ENCODE measurements around the gene PID1. TPM values are rescaled to one million over a fixed set of nuclear protein-coding genes. Genes with fewer than 3 reads are reported as not detected.

Gene PID1
- polyA plus RNA-seq, 1 donor, result 12.4 TPM

GRCh38 chr2:229267080-229267479 is 4.0 kb downstream of the PID1 start:
- Histone ChIP-seq H3K4me1 (ENCODE audit: control insufficient read depth, insufficient read depth, low read length) (peaks cover 2% of the 10 kb centered on the region), H3K27me3 (ENCODE audit: control insufficient read depth, insufficient read depth, low read length) (no peaks in the 10 kb centered on the region), H3K9me3 (ENCODE audit: control insufficient read depth, low read depth, low read length) (peaks cover 3% of the 10 kb centered on the region), H3K4me3 (ENCODE audit: low read length) (no peak overlapping the region), H3K36me3 (ENCODE audit: control insufficient read depth, insufficient read depth, low read length) (peaks cover 1% of the 10 kb centered on the region), H3K27ac (ENCODE audit: low read length) (no peak overlapping the region)
- no CpG with 5 or more reads among the region's 1 CpG for WGBS (ENCODE audit: insufficient coverage, low lambda C conversion rate)
- DNase-seq, result no peak

- Histone ChIP-seq H3K36me3 (ENCODE audit: control insufficient read depth, insufficient read depth, low read length) (peaks cover 11% of the 10 kb centered on the region), H3K9me3 (ENCODE audit: control insufficient read depth, low read depth, low read length) (peaks cover 5% of the 10 kb centered on the region), H3K4me1 (ENCODE audit: control insufficient read depth, insufficient read depth, low read length) (no peaks in the 10 kb centered on the region), H3K4me3 (ENCODE audit: low read length) (no peak overlapping the region), H3K27me3 (ENCODE audit: control insufficient read depth, insufficient read depth, low read length) (no peaks in the 10 kb centered on the region), H3K27ac (ENCODE audit: low read length) (no peak overlapping the region)
- no peak for DNase-seq
- no CpG with 5 or more reads among the region's 4 CpGs for WGBS (ENCODE audit: insufficient coverage, low lambda C conversion rate)
These were observed 5.4 kb downstream of the PID1 start for GRCh38 chr2:229265727-229266126.

- DNase-seq, result no peak
- Histone ChIP-seq H3K9me3 (ENCODE audit: control insufficient read depth, low read depth, low read length) (peaks cover 6% of the 10 kb centered on the region), H3K27ac (ENCODE audit: low read length) (no peak overlapping the region), H3K4me1 (ENCODE audit: control insufficient read depth, insufficient read depth, low read length) (no peaks in the 10 kb centered on the region), H3K27me3 (ENCODE audit: control insufficient read depth, insufficient read depth, low read length) (no peaks in the 10 kb centered on the region), H3K36me3 (ENCODE audit: control insufficient read depth, insufficient read depth, low read length) (peaks cover 14% of the 10 kb centered on the region), H3K4me3 (ENCODE audit: low read length) (no peak overlapping the region)
- no CpG with 5 or more reads among the region's 1 CpG for WGBS (ENCODE audit: insufficient coverage, low lambda C conversion rate)
These were observed 9.5 kb downstream of the PID1 start for GRCh38 chr2:229261599-229261998.

GRCh38 chr2:229261076-229261475 is 10.0 kb downstream of the PID1 start:
- H3K4me1 ChIP-seq (ENCODE audit: control insufficient read depth, insufficient read depth, low read length), result no peaks in the 10 kb centered on the region
- peaks cover 6% of the 10 kb centered on the region for H3K9me3 ChIP-seq (ENCODE audit: control insufficient read depth, low read depth, low read length)
- H3K27ac ChIP-seq (ENCODE audit: low read length), result no peak overlapping the region
- DNase-seq, result no peak
- peaks cover 14% of the 10 kb centered on the region for H3K36me3 ChIP-seq (ENCODE audit: control insufficient read depth, insufficient read depth, low read length)
- H3K27me3 ChIP-seq (ENCODE audit: control insufficient read depth, insufficient read depth, low read length), result no peaks in the 10 kb centered on the region
- WGBS (ENCODE audit: insufficient coverage, low lambda C conversion rate), result no CpG with 5 or more reads among the region's 3 CpGs
- no peak overlapping the region for H3K4me3 ChIP-seq (ENCODE audit: low read length)

- Histone ChIP-seq H3K27ac (ENCODE audit: low read length) (no peak overlapping the region), H3K4me3 (ENCODE audit: low read length) (no peak overlapping the region)
- 57% methylated on average over 1 of the region's 2 CpGs for whole genome bisulfite sequencing (ENCODE audit: insufficient coverage, low lambda C conversion rate)
These were observed 13.1 kb downstream of the PID1 start for GRCh38 chr2:229257985-229258384.

GRCh38 chr2:229256376-229256775 is 14.7 kb downstream of the PID1 start:
- Histone ChIP-seq H3K4me3 (ENCODE audit: low read length) (no peak overlapping the region), H3K27me3 (ENCODE audit: control insufficient read depth, insufficient read depth, low read length) (no peaks in the 10 kb centered on the region), H3K4me1 (ENCODE audit: control insufficient read depth, insufficient read depth, low read length) (no peaks in the 10 kb centered on the region)

More at GRCh38 chr2:229257985-229258384, 13.1 kb downstream of the PID1 start:
- H3K27me3 ChIP-seq (ENCODE audit: control insufficient read depth, insufficient read depth, low read length), result no peaks in the 10 kb centered on the region
- no peak for DNase-seq
- no peaks in the 10 kb centered on the region for H3K4me1 ChIP-seq (ENCODE audit: control insufficient read depth, insufficient read depth, low read length)
- peaks cover 6% of the 10 kb centered on the region for H3K9me3 ChIP-seq (ENCODE audit: control insufficient read depth, low read depth, low read length)
- H3K36me3 ChIP-seq (ENCODE audit: control insufficient read depth, insufficient read depth, low read length), result peaks cover 17% of the 10 kb centered on the region

GRCh38 chr2:229254206-229254605 is 16.9 kb downstream of the PID1 start:
- Histone ChIP-seq H3K9me3 (ENCODE audit: control insufficient read depth, low read depth, low read length) (no peaks in the 10 kb centered on the region), H3K4me3 (ENCODE audit: low read length) (no peak overlapping the region), H3K27me3 (ENCODE audit: control insufficient read depth, insufficient read depth, low read length) (no peaks in the 10 kb centered on the region), H3K4me1 (ENCODE audit: control insufficient read depth, insufficient read depth, low read length) (no peaks in the 10 kb centered on the region), H3K36me3 (ENCODE audit: control insufficient read depth, insufficient read depth, low read length) (peaks cover 4% of the 10 kb centered on the region), H3K27ac (ENCODE audit: low read length) (no peak overlapping the region)
- DNase-seq, result no peak
- 58% methylated on average over 2 of the region's 4 CpGs for WGBS (ENCODE audit: insufficient coverage, low lambda C conversion rate)

More at GRCh38 chr2:229256376-229256775, 14.7 kb downstream of the PID1 start:
- H3K9me3 ChIP-seq (ENCODE audit: control insufficient read depth, low read depth, low read length), result peaks cover 6% of the 10 kb centered on the region
- no peak for DNase-seq
- H3K36me3 ChIP-seq (ENCODE audit: control insufficient read depth, insufficient read depth, low read length), result peaks cover 11% of the 10 kb centered on the region
- no peak overlapping the region for H3K27ac ChIP-seq (ENCODE audit: low read length)

GRCh38 chr2:229252996-229253395 is 18.1 kb downstream of the PID1 start:
- H3K9me3 ChIP-seq (ENCODE audit: control insufficient read depth, low read depth, low read length), result no peaks in the 10 kb centered on the region
- no peak for DNase-seq
- no peaks in the 10 kb centered on the region for H3K4me1 ChIP-seq (ENCODE audit: control insufficient read depth, insufficient read depth, low read length)
- no peak overlapping the region for H3K4me3 ChIP-seq (ENCODE audit: low read length)
- H3K27ac ChIP-seq (ENCODE audit: low read length), result no peak overlapping the region
- H3K27me3 ChIP-seq (ENCODE audit: control insufficient read depth, insufficient read depth, low read length), result no peaks in the 10 kb centered on the region
- peaks cover 4% of the 10 kb centered on the region for H3K36me3 ChIP-seq (ENCODE audit: control insufficient read depth, insufficient read depth, low read length)

- Histone ChIP-seq H3K36me3 (ENCODE audit: control insufficient read depth, insufficient read depth, low read length) (peaks cover 4% of the 10 kb centered on the region), H3K4me3 (ENCODE audit: low read length) (no peak overlapping the region), H3K27me3 (ENCODE audit: control insufficient read depth, insufficient read depth, low read length) (no peaks in the 10 kb centered on the region), H3K27ac (ENCODE audit: low read length) (no peak overlapping the region), H3K4me1 (ENCODE audit: control insufficient read depth, insufficient read depth, low read length) (no peaks in the 10 kb centered on the region), H3K9me3 (ENCODE audit: control insufficient read depth, low read depth, low read length) (no peaks in the 10 kb centered on the region)
- no CpG with 5 or more reads among the region's 1 CpG for WGBS (ENCODE audit: insufficient coverage, low lambda C conversion rate)
- DNase-seq, result no peak
These were observed 18.8 kb downstream of the PID1 start for GRCh38 chr2:229252280-229252679.

- Histone ChIP-seq H3K4me3 (ENCODE audit: low read length) (no peak overlapping the region), H3K9me3 (ENCODE audit: control insufficient read depth, low read depth, low read length) (no peaks in the 10 kb centered on the region), H3K27me3 (ENCODE audit: control insufficient read depth, insufficient read depth, low read length) (no peaks in the 10 kb centered on the region), H3K4me1 (ENCODE audit: control insufficient read depth, insufficient read depth, low read length) (no peaks in the 10 kb centered on the region), H3K36me3 (ENCODE audit: control insufficient read depth, insufficient read depth, low read length) (no peaks in the 10 kb centered on the region), H3K27ac (ENCODE audit: low read length) (no peak overlapping the region)
- DNase-seq, result no peak
- WGBS (ENCODE audit: insufficient coverage, low lambda C conversion rate), result no CpG with 5 or more reads among the region's 3 CpGs
These were observed 21.6 kb downstream of the PID1 start for GRCh38 chr2:229249536-229249935.

- WGBS (ENCODE audit: insufficient coverage, low lambda C conversion rate), result 92% methylated on average over 2 of the region's 3 CpGs
- Histone ChIP-seq H3K9me3 (ENCODE audit: control insufficient read depth, low read depth, low read length) (peaks cover 9% of the 10 kb centered on the region), H3K4me1 (ENCODE audit: control insufficient read depth, insufficient read depth, low read length) (no peaks in the 10 kb centered on the region), H3K27ac (ENCODE audit: low read length) (no peak overlapping the region), H3K4me3 (ENCODE audit: low read length) (no peak overlapping the region), H3K36me3 (ENCODE audit: control insufficient read depth, insufficient read depth, low read length) (no peaks in the 10 kb centered on the region), H3K27me3 (ENCODE audit: control insufficient read depth, insufficient read depth, low read length) (no peaks in the 10 kb centered on the region)
- no peak for DNase-seq
These were observed 24.8 kb downstream of the PID1 start for GRCh38 chr2:229246334-229246733.
